GM18526 (cell line): ENCODE data around the gene CDS2.

Experiments used
- POLR2A ChIP-seq: IDR thresholded peaks from 3 replicates; pipeline ENCODE4 v1.6.1; 2011; ENCODE audit not compliant: insufficient read length; ENCODE audit errors: extremely low read depth

Gene CDS2

DNA sequence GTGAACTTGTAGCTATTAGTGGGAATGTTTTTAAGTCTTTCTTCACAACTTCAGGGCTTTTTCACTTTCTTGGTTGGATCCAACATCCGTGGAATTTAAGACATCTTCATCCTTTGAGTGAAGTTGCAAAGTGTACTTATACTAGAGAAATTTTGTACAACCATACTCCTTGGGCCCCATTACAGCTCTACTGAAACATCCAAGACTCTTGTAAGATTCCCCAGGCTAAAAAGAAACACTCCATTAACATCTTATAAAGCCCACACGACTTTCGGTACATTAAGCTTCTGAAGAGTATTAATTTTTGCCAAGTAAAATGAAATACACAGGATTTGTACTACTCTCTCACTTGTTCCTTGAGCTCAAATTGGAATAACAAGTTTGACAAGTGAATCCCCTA, 12.4 kb upstream of the CDS2 start:
- TF ChIP-seq POLR2A: no peak

DNA sequence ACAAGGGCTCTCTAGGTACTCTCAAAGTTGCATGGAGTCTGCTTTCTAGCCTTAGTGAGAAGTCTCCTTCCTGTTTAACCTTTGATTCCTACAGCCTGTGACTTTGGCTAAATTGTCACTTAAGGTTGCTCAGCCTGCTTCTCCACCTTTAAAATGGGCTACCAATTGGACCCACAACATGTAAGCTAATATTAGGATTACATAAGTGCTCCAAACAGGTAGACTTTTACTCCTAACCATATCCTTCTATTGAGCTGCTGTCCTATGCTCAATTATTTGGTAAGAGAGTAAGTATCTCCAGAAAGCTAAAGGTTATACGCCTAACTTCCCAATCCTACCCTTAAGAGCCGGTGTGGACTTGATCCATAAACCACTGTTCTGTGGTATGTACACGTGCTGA, 9.9 kb upstream of the CDS2 start:
- TF ChIP-seq POLR2A: no peak

DNA sequence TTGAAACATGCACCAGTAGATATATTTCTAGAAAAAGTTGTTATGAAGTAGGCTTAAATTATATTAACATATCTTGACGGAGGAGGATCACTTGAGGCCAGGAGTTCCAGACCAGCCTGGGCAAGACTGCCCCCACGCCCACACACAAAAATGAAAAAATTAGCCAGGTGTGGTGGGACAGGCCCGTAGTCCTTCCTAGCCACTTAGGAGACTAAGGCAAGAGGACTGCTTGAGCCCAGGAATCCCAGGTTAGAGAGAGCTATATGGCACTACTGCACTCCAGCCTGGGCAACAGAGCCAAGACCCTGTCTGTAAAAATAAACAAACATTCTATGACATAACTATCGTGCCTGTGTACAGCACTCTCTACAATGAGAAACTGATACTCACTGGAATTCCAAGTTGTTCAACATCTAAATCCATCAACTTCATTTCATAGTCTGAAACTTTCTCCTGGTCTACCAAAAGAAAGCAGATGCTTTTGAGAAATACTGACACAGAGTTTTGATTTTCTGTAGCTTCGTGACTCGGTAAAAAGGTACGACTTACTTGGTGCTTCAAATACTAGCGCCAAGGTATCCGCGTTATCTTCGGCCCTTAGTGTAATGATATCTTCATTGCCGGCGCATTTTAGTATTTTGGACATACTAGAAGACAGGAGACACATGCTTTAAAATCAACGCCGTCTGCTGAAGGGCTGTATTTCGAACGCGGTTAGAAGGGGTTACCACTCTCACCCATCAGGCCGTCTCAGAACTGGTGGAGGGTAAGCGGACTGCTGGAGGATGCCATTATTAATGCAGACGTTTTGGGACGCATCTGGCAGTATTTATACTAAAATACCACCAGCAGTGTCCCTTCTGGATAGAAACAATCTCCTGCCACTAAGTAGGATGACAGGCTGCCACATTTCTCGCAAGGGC, 8.3 kb upstream of the CDS2 start:
- no peak for TF ChIP-seq POLR2A

DNA sequence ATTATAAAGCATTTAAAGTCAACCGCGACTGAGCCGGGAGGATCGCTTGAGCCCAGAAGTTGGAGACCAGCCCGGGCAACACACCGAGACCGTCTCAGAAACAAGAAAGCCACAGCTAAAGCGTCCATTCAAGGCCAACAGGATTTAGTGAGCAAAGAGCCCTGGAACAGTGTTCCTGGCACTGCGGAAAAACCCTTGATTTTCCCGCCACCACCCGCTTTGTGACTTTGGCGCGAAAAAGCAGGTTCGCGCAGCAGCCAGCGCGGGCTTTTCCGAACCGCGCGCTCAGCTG, 7.7 kb upstream of the CDS2 start:
- no peak for TF ChIP-seq POLR2A

DNA sequence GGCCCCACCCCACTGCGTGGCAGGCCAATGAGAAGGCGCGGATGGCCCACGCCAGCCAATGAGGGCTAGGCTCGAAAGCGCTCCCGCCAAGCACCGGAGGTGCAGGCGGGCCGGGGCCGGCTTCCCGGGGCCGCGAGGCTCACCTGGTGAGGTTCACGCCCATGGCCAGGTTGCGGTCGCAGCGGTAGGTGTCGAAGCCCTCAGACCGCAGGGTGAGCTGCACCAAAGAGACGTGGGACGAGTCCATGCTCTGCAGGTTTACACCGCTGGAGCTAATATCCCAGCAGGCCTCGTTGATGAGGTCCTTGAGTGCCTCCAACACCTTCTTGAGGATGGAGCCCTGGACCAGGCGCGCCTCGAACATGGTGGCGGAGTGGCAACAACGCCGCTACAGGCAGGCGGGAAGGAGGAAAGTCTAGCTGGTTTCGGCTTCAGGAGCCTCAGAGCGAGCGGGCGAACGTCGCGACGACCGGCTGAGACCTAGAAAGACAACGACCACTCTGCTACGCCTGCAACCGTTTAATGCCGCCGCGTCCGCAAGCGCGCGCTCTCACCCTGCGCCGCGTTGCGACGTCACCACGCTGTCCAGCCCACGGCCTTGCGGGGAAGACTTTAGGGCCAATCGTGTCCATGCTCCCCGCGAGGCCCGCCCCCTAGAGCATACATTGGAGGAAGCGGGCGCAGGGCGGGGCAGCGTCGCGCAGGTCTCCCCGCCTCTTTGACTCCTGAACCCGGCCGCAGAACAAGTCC, 7.2 kb upstream of the CDS2 start, which contains the start of gene PCNA:
PCNA (minus strand) TSS at position 524 of the 750 bp plus-strand sequence; CDS start at position 364, 160 bp downstream.
- peak; percentile 98 for TF ChIP-seq POLR2A

DNA sequence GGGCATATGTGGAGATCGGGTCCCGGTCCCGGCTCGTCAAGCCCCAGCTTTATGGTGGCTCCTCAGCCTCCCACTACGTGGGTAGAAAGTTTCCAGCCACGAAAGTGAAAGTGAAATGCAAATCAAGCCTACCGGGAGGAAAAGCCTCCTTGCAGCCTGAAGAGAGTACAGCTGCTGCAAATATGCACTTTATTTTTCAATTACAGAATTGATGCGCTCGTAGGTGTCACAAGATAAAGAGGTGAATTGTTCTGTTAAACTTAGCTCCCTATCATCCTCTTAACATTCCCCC, 6.7 kb upstream of the CDS2 start:
- TF ChIP-seq POLR2A: peak; percentile 51

DNA sequence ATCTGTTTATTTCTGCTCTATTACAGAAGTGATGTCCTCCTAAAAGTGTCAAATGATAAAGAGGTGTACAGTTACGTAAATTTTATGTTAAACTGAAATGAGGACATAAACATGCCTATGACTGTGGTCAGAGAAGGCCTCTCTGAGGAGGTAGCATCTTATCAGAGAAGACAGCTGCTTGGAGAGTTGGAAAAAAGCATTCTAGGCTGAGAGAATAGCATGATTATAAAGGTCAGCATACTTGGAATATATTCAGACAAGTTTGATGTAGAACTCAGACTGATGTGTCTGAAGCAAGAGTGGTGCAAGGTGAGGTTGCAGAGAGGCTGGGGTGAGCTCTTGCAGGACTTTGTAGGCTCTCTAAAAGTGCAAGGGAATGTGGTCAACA, 3.9 kb upstream of the CDS2 start:
- TF ChIP-seq POLR2A: no peak

DNA sequence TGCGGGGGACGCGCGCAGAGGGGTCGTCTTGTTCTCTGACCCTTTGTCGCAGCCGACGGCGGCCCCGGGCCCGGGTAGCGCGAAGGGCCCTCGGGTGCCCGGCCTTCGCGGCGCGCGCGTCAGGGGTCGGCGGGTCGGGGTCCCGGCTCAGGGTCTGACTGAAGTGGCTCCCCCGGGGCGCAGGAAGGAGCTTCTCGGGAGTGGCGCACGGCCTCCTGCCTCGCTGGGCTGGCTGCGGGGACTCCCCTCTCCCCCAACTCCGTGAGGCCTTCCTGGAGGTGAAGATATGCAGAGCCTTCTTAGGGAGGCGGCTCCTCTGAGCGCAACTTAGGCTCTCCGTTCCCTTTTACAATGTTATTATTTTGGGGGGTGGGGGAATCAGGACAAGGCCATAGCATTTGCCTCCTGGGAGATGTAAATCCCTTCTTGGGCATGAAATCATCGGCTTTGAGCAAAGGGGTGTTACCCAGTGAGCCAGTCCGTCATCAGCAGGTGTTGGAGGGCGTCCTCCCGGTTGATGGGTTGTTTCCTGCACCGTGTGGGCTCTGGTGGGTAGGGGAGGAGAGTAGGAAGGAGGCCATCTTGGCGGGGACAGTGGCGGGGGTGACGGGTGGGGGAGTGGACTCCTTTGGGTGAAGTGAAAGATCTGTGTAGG, 523 bp downstream of the CDS2 start:
- no peak for TF ChIP-seq POLR2A

DNA sequence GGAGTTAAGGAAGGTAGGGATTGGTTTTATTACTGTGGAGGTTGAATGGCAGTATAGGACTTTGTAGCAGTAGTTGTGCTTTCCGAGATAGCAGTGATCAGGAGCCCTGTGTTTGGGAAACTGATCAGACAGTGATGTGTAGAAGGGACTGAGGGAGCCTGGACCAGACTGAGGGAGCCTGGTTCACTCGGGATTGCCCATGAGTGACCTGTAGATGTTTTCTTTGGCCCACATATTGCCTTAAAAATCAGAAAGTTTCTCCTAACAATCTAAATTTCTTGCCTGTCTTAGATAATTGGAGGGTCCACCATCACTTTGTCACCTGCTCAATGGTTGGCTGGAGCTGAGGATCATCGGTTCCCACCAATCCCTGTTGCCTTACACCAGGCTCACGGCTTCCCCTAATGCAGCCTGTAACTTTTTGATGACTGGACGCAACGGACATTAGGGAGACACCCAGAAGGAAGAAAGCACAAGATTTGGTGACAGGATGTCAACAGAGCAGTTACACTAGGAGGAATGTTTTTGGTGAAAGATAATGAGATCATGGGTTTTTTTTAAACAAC, 1.1 kb downstream of the CDS2 start:
- no peak for TF ChIP-seq POLR2A

DNA sequence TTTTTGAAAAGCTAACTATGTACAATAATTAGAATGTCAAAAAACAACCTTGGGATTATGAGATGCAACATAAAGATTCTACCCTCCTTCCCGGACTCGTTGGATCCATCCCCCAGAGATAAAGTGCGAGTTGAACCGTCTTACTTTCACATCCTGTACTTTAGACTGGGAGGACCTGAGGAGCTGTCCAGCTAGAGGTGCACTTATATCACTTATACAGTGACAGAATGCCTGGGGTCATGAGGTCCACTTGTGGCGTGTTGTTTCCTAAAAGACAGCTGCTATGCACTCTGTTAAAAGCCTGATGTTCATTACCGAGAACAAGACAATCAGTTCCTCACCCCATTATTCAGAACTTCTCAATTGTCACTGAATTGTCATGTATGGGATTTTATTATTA, 2.1 kb downstream of the CDS2 start:
- no peak for TF ChIP-seq POLR2A

DNA sequence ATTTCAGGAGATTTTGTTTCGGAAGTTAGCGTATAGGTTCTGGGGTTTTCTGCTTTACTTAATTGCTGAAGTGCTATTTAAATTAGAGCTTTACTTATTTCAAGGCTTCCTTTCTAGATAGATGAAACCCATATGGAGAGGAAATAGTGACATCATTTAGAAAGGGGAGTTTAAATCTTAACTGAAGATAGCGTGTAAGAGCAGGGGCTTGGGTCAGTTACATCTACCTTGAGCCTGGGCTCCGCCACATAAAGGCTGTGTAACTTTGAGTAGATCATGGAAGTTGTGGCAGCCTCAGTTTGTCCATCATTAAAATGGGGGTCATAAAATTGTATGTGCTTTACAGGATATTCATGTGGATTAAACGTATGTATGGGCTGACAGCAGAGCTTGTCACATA, 4.7 kb downstream of the CDS2 start:
- TF ChIP-seq POLR2A: no peak

DNA sequence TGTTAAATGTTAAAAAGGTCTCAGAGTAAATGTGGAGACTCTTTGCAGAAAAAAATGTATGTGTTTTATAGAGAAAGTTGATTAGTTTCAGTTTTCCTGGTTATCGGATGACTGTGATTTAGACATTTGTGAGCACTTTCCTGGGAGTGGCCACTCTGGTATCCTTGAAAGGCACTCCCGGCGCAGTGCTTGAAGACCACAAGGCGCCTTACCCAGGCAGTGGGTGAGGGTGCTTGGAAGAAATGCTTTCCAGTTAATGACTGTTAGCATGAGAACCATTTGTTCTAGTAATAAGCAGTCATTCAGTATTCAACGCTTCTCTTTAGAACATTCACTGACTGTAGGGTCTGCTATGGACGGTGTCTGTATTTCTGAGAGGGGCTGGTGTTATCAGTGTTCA, 7.2 kb downstream of the CDS2 start:
- no peak for TF ChIP-seq POLR2A

DNA sequence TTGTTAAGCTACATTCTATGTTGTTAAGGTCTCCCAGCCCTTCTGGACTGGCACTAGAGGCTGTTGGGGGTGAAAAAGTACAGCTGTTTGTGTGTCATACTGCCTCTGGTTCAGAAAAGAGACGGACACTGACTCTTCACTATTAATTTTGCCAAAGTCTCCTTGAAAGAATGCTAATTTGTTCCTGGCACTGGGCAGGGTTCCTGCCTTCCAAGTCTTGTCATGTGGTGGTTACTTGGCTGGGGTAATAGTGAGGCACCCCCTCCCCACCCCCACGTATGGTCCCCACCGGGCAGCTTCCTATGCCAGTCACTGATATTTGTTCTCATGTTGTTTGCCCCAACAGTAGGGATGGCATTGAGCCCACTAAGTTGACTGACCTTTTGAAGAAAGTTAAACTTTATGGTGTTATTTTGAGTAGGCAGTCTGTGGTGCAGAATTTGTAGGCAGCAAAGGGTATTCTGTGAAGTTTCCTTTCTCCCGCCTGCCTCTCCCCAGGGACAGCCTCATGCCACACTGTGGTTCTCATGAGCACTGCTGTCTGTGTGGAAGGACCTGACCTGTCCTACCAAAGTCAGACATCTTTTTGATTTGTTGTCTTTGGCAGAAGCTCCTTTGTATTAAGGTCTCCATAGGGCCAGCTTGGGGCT, 8.7 kb downstream of the CDS2 start:
- no peak for TF ChIP-seq POLR2A

DNA sequence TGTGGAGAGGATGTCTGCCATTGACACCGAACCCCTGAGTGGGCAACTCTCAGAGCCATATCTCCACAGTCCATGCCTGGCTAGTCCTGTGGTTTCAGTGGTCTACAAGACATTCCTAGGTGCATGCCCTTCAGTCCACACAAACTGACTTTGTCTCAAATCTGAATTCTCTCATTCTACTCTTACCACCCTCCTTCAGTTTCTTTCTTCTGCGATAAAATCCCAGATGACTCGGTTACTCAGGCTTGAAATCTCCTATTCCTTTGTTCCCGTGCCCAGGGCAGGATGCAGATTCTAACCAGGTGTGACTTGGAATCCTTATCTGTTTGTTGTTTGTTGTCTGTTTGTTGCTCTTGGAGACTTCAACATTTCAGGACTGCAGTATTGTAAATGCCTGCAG, 9.3 kb downstream of the CDS2 start:
- no peak for TF ChIP-seq POLR2A

DNA sequence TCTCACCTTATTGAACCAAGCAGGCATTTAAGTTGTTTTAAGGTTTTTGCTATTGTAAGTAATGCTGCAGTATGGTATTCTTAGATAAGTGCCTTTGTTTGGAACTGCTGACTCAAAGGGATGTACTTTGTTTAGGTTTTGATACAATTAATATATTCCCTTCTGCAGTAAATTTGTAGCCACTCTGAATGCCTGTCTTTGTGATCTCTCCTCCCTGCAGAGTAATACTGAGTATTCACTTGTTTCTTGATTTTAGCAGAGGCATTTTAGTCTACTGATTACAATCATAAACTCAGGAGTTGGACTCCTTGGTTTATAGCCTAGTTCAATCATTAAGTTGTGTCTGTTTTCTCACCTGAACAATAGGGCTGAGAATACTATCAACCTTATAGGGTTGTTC, 13.4 kb downstream of the CDS2 start:
- no peak for TF ChIP-seq POLR2A

DNA sequence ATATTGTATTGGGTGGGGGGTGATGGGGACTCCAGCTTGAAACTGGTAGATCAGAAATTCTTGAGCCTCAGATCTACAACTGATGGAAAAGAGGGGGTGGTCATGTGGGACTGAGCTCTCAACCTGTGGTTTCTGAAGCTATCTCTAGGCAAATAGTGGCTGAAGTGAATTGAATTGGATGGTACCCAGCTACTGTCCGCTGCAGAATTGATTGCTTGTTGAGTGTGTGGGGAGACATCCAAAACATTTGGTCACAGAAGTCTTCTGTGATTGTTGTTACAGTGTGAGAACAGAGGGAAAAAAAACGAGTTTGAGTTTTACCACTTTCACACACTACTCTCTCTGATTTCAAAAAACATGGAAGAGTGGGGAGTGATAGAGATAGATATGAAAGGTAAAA, 14.8 kb downstream of the CDS2 start:
- TF ChIP-seq POLR2A: no peak

DNA sequence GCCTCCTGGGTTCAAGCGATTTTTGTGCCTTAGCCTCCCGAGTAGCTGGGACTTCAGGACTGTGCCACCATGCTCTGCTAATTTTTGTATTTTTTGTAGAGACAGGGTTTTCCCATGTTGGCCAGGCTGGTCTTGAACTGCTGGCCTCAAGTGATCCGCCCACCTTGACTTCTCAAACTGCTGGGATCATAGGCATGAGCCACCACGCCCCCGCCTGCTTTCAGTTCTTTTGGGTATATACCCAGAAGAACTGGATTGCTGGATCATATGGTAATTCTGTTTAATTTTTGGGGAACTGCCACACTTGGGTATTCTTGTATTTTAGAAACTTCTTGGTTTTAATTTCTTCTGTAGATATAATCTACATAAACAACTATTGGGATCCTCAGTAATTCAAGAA, 17.0 kb downstream of the CDS2 start:
- TF ChIP-seq POLR2A: no peak
